SK-N-SH treated with all-trans-retinoic acid at 6 μM for 48 hours (cell line): Measurements from ENCODE around the gene CRIP3.
A peak's percentile ranks its signal among the peaks of the same experiment; 100 is the strongest.

ENCODE experiments used
- ATAC-seq: fragments of 200-7000 bp; cut with Tn5 transposase; 3 replicates; pipeline ENCODE4 v1.9.1; 2020; ENCODE audit warnings: mild to moderate bottlenecking, moderate library complexity
- ARNTL ChIP-seq: fragments of 450-650 bp; formaldehyde crosslinking; IDR thresholded peaks from 2 replicates; pipeline ENCODE4 v1.5.0; 2020; ENCODE audit warnings: low read depth, mild to moderate bottlenecking, moderate library complexity, borderline replicate concordance
- BACH2 ChIP-seq: fragments of 250-450 bp; sonication (Bioruptor Pico); IDR thresholded peaks from 2 replicates; pipeline ENCODE4 v1.9.0; 2021; ENCODE audit warnings: mild to moderate bottlenecking, borderline replicate concordance
- CSDC2 ChIP-seq: fragments of 250-450 bp; sonication (Bioruptor Pico); IDR thresholded peaks from 2 replicates; pipeline ENCODE4 v1.5.0; 2020; ENCODE audit warnings: mild to moderate bottlenecking, moderate library complexity
- CSRNP3 ChIP-seq: fragments of 250-450 bp; sonication (Bioruptor Pico); IDR thresholded peaks from 2 replicates; pipeline ENCODE4 v1.5.1; 2021; ENCODE audit warnings: mild to moderate bottlenecking, moderate library complexity
- GLIS3 ChIP-seq: fragments of 250-450 bp; sonication (Bioruptor Pico); IDR thresholded peaks from 2 replicates; pipeline ENCODE4 v1.5.0; 2020; ENCODE audit warnings: mild to moderate bottlenecking, moderate library complexity
- ISL1 ChIP-seq: fragments of 250-450 bp; sonication (Bioruptor Pico); IDR thresholded peaks from 2 replicates; pipeline ENCODE4 v2.1.2; 2022; ENCODE audit warnings: mild to moderate bottlenecking, moderate library complexity
- PPARA ChIP-seq: fragments of 250-450 bp; sonication (Bioruptor Pico); IDR thresholded peaks from 2 replicates; pipeline ENCODE4 v1.5.0; 2020; ENCODE audit warnings: mild to moderate bottlenecking, borderline replicate concordance
- RARB ChIP-seq: fragments of 250-450 bp; sonication (Bioruptor Pico); IDR thresholded peaks from 2 replicates; pipeline ENCODE4 v1.8.0; 2021; ENCODE audit warnings: mild to moderate bottlenecking, moderate library complexity
- SNAI2 ChIP-seq: fragments of 250-450 bp; sonication (Bioruptor Pico); IDR thresholded peaks from 2 replicates; pipeline ENCODE4 v1.5.0; 2020; ENCODE audit warnings: mild to moderate bottlenecking, moderate library complexity
- TCF4 ChIP-seq: fragments of 250-450 bp; sonication (Bioruptor Pico); IDR thresholded peaks from 2 replicates; pipeline ENCODE4 v1.8.0; 2021; ENCODE audit warnings: mild to moderate bottlenecking, moderate library complexity, borderline replicate concordance
- TSHZ2 ChIP-seq: fragments of 250-450 bp; sonication (Bioruptor Pico); IDR thresholded peaks from 2 replicates; pipeline ENCODE4 v1.5.0; 2020; ENCODE audit warnings: mild to moderate bottlenecking, moderate library complexity
- ZC3H10 ChIP-seq: fragments of 250-450 bp; sonication (Bioruptor Pico); IDR thresholded peaks from 2 replicates; pipeline ENCODE4 v1.5.1; 2021; ENCODE audit warnings: mild to moderate bottlenecking, moderate library complexity
- ZFP3 ChIP-seq: fragments of 250-450 bp; sonication (Bioruptor Pico); IDR thresholded peaks from 2 replicates; pipeline ENCODE4 v1.5.0; 2020; ENCODE audit warnings: mild to moderate bottlenecking, moderate library complexity
- ZNF565 ChIP-seq: fragments of 450-650 bp; formaldehyde crosslinking; conservative IDR thresholded peaks from 2 replicates; pipeline ENCODE4 v1.5.0; 2020; ENCODE audit warnings: low read depth, mild to moderate bottlenecking, moderate library complexity
- ZNF70 ChIP-seq: fragments of 450-650 bp; formaldehyde crosslinking; IDR thresholded peaks from 2 replicates; pipeline ENCODE4 v1.5.0; 2020; ENCODE audit warnings: mild to moderate bottlenecking, moderate library complexity
- TF ChIP-seq, protein P1 (sequence below): fragments of 250-450 bp; sonication (Bioruptor Pico); IDR thresholded peaks from 2 replicates; pipeline ENCODE4 v1.8.0; 2021; ENCODE audit warnings: low read depth, mild to moderate bottlenecking, moderate library complexity, borderline replicate concordance

CRIP3 gene

GRCh38 chr6:43290339-43290904 is 18.2 kb downstream of the CRIP3 start (continued):
- TF ChIP-seq TSHZ2 (CRISPR knock-in tag) (no peak), GLIS3 (CRISPR knock-in tag) (no peak)

GRCh38 chr6:43287717-43288679 is 20.6 kb downstream of the CRIP3 start:
- no peak for ATAC-seq
- TF ChIP-seq ZFP3 (no peak), ZNF565 (CRISPR knock-in tag) (no peak), ZNF70 (CRISPR knock-in tag) (no peak), SNAI2 (CRISPR knock-in tag) (no peak), GLIS3 (CRISPR knock-in tag) (no peak), PPARA (CRISPR knock-in tag) (no peak), ZC3H10 (CRISPR knock-in tag) (no peak), ISL1 (CRISPR knock-in tag) (no peak)
- TF ChIP-seq, protein P1, sequence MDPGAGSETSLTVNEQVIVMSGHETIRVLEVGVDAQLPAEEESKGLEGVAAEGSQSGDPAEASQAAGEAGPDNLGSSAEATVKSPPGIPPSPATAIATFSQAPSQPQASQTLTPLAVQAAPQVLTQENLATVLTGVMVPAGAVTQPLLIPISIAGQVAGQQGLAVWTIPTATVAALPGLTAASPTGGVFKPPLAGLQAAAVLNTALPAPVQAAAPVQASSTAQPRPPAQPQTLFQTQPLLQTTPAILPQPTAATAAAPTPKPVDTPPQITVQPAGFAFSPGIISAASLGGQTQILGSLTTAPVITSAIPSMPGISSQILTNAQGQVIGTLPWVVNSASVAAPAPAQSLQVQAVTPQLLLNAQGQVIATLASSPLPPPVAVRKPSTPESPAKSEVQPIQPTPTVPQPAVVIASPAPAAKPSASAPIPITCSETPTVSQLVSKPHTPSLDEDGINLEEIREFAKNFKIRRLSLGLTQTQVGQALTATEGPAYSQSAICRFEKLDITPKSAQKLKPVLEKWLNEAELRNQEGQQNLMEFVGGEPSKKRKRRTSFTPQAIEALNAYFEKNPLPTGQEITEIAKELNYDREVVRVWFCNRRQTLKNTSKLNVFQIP (CRISPR knock-in tag), result no peak

- TF ChIP-seq TCF4 (no peak), BACH2 (no peak), ARNTL (CRISPR knock-in tag) (no peak), CSRNP3 (no peak), RARB (no peak), PPARA (CRISPR knock-in tag) (no peak), ZC3H10 (CRISPR knock-in tag) (no peak), SNAI2 (CRISPR knock-in tag) (no peak), CSDC2 (no peak), ZNF70 (CRISPR knock-in tag) (no peak)
- TF ChIP-seq, protein P1 (CRISPR knock-in tag), result no peak
- ATAC-seq, result peak; percentile 36
Measured at GRCh38 chr6:43286980-43287716, 21.5 kb downstream of the CRIP3 start.

DNA sequence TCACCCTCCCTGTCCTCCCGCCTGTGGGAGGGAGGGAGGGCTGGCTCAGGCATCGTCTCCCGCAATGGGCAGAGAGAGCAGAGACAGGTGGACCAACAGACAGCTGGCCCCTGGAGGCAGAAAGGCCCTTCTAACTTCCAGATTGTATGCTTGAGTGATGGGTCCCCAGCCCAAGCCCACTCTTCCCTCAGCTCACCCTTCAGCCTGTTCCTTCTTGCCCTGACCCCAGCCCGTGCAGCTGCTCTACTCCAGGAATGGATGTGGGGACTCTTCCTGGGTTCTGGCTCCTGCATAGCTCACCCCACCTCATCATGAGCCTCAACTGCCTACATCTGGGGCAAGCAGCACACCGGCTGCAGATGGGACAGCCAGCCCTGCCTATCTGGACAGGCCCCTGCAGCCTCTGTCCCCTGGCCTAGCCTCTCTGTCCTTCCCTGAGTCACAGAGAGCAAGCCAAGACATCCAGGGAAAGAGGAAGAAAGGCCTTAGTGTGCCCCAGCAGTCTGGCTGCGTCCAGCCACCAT is 22.1 kb downstream of the CRIP3 start:
- TF ChIP-seq, protein P1 (CRISPR knock-in tag), result no peak
- no peak for ATAC-seq
